NCI-H146 treated with DMSO at 0.1 percent for 48 hours (cell line): ENCODE measurements around the gene ATP10A.

Experiments used
- DNase-seq: peaks from one replicate; lab custom pipeline; 2025; ENCODE audit not compliant: unreplicated experiment; lab: John Stamatoyannopoulos, UW

The ATP10A gene

DNA sequence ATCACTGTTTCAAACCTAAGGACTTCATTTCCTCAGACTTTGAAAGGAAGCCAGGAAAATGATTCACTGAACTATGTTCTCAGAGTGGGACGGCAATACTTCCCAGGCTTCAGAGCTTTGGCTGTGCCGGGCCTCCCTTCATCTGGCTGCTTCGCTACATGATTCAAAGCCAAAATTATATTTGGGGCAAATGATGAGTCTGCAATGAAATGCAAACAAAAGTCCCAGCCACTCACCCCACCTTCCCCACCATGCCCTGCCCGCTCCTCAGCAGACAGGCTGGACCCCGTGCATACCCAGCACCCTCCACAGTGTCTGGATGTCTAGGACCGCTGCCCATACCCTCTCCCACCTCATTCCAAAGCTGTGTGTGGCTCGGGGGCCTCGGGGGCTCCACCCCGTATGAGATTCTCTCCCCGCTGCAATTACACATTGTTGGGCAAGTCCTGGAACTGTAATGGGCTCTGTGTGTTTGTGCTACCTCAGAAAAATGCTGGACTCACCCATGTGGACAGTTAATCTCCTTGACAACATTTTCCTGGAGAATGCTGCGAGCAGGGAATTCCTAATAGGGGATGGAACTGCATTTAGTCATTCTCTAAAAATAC is 32.2 kb downstream of the ATP10A start:
- DNase-seq = no peak

DNA sequence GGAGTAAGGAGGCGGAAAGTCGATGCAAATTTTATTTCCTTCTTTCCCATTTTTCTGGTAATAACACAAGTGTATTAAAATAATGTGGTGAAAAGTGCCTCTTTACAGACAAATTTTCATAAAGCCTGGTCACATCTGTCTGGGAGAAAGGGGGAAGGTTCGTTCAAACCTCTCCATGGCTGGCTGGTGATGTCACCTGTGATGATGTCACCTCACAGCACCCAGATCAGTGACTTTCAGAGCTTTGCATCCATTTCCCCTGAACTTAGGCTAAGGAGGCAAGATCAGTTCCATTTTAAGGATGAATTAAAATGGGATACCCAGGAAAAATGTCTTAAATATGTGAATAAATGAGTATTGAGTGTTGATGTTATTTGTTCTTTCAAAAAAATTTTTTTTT is 34.1 kb downstream of the ATP10A start:
- DNase-seq = no peak

DNA sequence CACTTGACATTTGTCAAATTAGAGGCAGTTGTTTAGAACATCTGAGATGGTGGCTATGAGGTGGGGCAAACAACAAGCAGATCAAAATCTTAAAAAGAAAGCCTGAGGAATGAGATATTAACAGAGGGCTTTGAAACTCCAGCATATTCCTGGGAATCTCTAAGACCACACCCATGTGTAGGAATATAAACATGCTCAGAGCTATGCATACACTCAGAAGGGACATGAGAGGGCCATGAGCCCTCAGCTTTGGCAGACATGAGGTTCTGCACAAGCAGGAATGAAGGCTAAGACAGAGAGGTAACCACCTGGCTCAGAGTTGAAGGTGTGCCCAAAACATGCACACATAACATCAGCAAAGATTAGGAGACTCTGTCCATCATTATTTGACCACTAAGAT is 37.9 kb downstream of the ATP10A start:
- DNase-seq = no peak

- no peak for DNase-seq
Observed at GRCh38 chr15:25824618-25825017, 38.5 kb downstream of the ATP10A start.

- no peak for DNase-seq
Observed at GRCh38 chr15:25812845-25813244, 50.3 kb downstream of the ATP10A start.

GRCh38 chr15:25812073-25812472 is 51.1 kb downstream of the ATP10A start:
- DNase-seq = no peak

DNA sequence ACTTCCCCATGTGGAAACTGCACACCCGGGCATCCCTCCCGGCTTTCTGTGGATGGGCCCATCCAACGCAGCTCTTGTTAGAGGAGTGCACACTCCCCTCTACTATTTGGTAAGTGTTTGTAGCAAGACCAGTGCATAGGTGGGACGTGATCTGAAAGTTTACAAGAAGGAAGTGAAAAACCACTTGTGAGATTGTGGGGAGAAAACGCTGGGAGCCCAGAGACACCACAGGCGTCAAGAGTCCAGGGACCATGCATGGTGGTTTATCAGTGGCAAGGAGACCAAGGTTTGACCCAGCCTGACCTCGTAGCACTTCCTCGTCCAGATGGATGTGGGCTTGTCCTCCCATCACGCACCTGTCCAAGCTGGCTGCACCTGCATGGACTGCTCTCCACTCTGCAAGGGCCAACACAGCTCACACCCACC is 51.6 kb downstream of the ATP10A start:
- no peak for DNase-seq

DNA sequence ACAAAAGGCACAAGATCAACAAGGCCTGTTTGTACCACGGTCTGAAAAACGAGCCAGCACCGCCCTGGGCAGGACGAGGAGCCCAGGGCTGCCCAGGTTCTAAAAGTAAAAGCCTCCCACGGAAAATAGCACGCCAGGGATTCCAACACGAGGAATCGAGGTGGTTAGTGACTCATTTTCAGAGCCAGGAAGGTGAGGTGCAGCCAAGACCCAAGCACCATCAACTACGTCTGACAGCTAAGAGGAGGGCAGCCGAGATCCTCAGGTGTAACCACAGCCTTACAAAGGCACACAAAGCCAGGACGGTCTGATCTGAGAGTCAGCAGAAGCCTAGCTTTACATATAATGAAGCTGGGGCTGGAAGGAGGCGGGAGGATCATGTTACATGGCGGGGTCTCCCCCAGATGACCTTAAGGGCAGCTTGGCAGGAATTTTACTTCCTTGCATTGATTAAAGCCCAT is 52.5 kb downstream of the ATP10A start:
- DNase-seq = no peak

- DNase-seq = no peak
Observed at GRCh38 chr15:25810154-25810553, 53.0 kb downstream of the ATP10A start.

- DNase-seq = no peak
Observed at GRCh38 chr15:25807063-25807462, 56.1 kb downstream of the ATP10A start.

GRCh38 chr15:25805031-25805430 is 58.1 kb downstream of the ATP10A start:
- DNase-seq = no peak

- no peak for DNase-seq
Observed at GRCh38 chr15:25804451-25804850, 58.7 kb downstream of the ATP10A start.

- no peak for DNase-seq
Observed at GRCh38 chr15:25803541-25803940, 59.6 kb downstream of the ATP10A start.

- DNase-seq = no peak
Observed at GRCh38 chr15:25803036-25803435, 60.1 kb downstream of the ATP10A start.

DNA sequence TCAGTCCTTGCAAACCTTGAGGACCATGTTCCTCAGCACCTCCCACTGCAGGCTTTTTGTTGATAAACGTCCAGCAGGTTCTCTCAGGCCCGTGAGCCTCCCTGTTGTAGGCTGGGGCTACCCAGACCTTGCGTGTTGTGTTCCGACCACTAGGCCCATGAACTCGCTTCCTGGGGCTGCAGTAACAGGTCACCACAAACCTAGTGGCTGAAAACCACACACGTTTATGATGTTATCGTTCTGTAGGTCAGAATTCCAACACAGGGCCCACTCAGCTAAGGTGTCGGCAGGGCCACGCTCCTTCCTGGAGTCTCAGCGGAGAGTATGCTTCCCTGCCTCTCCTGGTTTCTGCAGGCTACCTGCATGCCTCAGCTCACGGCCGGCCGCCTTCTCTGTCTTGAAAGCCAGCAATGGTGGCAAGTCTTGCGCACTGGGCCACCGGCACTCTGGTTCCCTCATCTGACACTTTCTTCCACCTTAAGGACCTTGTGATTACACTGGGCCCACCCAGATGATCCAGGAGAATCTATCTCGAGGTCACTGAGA is 60.8 kb downstream of the ATP10A start:
- no peak for DNase-seq

DNA sequence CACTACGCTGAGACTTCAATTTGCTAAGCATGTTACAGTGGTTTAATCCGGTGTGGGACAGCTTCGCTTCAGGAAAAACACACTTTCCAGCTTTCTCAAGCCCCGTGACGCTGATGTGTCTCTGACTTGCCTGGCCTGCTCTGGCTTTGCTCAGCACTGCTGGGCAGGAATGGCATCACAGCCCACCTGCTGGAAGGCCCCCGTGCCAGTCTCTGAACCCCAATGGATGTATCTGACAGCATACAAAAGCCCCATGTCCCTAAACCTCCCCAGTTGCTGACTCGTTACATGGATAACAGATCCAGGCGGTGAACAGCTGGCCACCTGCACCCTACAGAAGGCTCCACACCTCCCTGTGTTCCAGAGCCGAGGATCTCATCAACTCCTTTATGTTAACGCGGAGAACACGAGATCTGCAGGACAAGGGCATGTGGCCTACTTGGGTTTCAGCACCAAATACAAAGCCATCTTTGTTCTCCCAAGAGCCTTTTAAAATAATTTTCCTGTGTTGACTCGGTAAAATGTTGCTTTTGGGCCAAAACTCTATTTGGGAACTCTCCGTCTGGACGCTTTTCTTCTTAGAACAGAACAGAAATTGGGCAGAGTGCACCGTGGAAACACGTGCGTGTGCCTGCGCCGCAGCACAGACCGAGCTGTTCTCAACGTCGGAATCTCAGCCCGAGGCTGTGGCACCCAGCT is 61.4 kb downstream of the ATP10A start:
- DNase-seq = no peak

GRCh38 chr15:25800761-25801515 is 62.2 kb downstream of the ATP10A start:
- DNase-seq = no peak

DNA sequence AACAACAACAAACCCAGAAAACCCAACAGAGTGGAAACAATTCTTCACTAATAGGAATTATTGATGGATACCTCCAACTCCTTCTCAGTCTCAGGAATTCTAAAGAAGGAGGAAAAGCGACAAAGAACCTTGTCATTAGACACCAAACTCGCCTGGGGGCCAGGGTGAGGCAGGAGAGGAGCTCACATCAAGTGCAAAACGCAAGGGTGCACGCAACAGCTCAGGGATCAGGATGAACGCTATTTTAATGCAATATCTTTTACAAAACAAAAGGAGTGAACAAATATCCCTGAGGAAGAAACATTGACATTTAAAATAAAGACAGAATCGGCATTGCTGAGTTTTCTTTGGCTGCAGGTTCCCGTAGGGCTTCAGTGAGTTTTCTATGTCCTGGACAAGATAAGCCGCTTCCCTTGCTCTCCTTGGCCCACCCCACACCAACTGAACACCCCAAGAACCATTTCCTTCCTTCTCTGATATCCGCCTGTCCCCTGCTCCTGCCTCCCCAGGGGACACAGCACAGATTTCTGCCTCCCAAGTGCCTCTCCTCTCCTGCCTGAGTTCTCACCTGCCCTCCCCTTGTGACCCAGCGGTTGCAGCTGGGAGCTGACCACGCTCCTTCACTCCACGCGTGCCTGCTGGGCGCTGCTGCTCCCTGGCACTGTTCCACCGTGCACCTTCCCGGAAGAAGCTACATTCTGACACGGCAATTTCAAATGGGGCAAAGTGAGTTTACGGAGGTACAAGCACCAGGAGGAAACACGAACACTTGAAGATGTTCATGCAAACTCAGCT is 63.0 kb downstream of the ATP10A start:
- no peak for DNase-seq

- DNase-seq = no peak
Observed at GRCh38 chr15:25797936-25798901, 64.9 kb downstream of the ATP10A start.

- no peak for DNase-seq
Observed at GRCh38 chr15:25797511-25797935, 65.6 kb downstream of the ATP10A start.
